Measurements from ENCODE around the gene ZNF575.

The ZNF575 gene

GRCh38 chr19:43532962-43533545 is at the start of gene ZNF575:
TSS of gene ZNF575 (plus strand) at chr19:43533188. CDS start at chr19:43534423, 1,235 bp downstream.
- DNase-seq (ENCODE audit: low spot score), result peak; percentile 84

DNA sequence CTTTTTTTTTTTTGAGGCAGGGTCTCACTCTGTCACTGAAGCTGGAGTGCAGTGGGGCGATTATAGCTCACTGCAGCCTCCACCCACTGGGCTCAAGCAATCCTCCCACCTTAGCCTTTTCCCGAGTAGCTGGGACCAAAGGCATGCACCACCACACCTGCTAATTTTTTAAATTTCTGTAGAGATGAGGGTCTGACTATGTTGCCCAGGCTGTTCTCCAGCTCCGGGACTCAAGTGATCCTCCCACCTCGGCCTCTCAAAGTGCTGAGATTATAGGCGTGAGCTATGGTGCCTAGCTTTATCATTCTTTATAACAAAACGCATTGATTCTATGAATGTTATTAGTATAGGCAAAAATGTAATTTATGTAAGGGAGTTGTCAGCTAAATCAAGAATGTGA is 49.7 kb upstream of the ZNF575 start:
- no peak for DNase-seq (ENCODE audit: low spot score)

- DNase-seq (ENCODE audit: low spot score), result no peak
Observed at GRCh38 chr19:43485951-43486350, 47.0 kb upstream of the ZNF575 start.

DNA sequence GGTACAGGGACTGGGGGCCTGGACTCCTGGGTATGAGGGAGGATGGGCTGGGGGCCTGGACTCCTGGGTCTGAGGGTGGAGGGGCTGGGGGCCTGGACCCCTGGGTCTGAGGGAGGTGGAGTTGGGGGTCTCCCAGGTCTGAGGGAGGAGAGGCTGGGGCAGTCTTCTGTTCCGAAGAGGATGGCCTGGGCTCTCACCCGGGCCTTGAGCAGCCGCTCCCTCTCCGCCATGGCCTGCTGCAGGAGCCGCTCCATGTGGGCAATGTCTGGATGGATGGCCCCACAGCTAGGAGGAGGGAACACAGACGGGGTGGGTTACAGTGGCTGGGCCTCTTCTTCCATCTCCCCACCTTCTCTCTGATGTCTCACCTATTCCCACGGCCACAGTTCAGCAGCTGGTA is 46.6 kb upstream of the ZNF575 start:
- no peak for DNase-seq (ENCODE audit: low spot score)

GRCh38 chr19:43488179-43488578 is 44.8 kb upstream of the ZNF575 start:
- no peak for DNase-seq (ENCODE audit: low spot score)

GRCh38 chr19:43489310-43489709 is 43.7 kb upstream of the ZNF575 start:
- no peak for DNase-seq (ENCODE audit: low spot score)

DNA sequence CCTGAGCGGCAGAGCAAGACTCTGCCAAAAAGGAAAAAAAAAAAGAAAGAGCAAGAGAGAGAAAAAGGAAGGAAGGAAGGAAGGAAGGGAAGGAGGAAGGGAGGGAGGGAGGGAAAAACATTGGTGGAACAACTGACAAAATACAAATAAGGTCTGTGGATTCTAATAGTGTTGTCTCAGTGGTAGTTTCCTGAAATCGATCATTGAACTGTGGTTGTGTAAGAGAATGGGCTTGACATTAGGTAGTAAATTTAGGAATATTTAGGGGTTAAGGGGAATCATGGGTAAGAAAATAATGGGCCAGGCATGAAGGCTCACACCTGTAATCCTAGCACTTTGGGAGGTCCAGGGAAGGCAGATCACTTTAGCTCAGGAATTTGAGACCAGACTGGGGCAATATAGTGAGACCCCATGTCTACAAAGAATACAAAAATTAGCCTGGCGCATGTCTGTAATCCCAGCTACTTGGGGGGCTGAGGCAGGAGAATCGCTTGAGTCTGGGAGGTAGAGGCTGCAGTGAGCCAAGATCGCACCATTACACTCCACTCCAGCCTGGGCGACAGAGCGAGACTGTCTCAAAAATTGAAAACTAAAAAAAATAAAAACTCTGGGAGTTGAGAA is 42.9 kb upstream of the ZNF575 start:
- no peak for DNase-seq (ENCODE audit: low spot score)

DNA sequence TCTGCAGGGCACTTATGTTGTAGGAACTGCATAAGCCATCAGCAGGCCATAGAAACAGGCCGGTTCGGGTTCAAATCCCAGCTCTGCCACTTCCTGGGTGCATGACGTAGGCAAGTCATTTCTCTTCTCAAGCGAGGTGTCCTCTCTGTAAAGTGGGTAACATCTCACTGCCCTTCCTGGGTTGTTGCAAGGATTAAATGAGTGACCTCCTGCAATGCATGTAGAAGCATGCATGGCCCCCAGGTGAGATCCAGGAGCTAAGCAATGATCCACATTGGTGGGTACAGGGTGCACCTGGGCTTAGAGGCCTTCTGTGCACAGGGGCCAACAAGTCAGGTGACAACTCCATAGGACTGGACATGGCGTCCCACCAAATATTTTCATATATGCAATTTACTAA is 42.2 kb upstream of the ZNF575 start:
- DNase-seq (ENCODE audit: low spot score), result no peak

DNA sequence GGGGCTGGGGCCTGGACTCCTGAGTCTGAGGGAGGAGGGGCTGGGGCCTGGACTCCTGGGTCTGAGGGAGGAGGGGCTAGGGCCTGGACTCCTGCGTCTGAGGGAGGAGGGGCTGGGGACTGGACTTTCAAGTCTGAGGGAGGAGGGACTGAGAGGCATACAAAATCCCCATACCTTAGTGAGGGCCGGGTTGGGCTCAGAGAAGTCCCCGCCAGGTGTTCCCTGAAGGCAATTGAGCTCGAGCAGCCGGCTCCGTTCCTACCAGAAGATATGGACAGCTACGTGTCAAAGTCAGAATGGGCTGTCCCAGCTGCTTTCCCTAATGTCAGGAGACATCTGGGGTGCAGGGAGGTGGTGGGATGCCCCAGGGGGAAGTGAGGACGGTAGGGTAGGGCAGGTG is 37.9 kb upstream of the ZNF575 start:
- DNase-seq (ENCODE audit: low spot score), result no peak

GRCh38 chr19:43496960-43497359 is 36.0 kb upstream of the ZNF575 start:
- no peak for DNase-seq (ENCODE audit: low spot score)

DNA sequence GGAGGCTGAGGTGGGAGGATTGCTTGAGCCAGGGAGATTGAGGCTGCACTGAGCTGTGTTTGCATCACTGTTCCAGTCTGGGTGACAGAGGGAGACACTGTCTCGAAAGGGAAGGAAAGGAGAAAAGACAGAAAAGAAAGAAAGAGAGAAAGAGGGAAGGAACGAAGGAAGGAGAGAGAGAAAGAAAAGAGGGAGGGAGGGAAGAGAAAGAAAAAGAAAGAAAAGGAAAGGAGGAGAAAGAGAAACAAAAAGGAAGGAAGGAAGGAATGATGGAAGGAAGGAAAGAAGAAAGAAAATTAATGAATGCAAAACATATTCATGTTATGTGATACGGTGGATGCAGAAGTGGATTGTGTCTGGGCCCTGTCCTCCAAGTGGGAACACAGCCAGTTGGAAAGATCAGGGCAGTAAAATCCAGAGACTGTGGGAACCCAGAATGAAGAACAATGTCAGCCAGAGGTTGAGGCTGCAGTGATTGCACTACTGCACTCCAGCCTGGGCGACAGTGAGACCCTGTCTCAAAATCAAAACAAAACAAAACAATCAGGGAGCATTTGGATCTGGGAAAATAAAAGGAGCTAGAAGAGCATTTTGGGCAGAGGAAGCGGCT is 34.6 kb upstream of the ZNF575 start:
- DNase-seq (ENCODE audit: low spot score), result no peak

GRCh38 chr19:43499042-43499441 is 33.9 kb upstream of the ZNF575 start:
- no peak for DNase-seq (ENCODE audit: low spot score)

- DNase-seq (ENCODE audit: low spot score), result no peak
Observed at GRCh38 chr19:43501661-43502418, 31.1 kb upstream of the ZNF575 start.

DNA sequence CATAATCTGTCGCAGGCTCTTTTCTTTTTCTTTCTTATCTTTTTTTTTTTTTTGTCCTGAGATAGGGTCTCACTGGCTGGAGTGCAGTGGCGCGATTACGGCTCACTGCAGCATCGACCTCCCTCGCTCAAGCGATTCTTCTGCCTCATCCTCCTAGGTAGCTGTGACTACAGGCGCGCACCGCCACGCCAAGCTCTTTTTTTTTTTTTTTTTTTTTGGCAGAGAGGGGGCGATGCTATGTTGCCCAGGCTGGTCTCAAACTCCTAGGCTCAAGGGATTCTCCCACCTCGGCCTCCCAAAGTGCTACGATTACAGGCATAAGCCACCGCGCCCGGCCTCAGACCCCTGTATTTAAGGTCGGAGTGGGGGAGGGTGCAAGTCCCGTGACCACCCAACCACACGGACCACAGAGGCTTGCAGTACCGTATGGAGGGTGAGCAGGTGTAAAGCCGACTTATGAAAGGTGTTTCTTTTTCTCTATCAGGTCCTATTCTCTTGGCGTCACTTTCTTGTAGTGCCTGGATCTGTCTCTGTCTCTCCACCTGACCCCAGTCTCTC is 30.5 kb upstream of the ZNF575 start:
- no peak for DNase-seq (ENCODE audit: low spot score)

DNA sequence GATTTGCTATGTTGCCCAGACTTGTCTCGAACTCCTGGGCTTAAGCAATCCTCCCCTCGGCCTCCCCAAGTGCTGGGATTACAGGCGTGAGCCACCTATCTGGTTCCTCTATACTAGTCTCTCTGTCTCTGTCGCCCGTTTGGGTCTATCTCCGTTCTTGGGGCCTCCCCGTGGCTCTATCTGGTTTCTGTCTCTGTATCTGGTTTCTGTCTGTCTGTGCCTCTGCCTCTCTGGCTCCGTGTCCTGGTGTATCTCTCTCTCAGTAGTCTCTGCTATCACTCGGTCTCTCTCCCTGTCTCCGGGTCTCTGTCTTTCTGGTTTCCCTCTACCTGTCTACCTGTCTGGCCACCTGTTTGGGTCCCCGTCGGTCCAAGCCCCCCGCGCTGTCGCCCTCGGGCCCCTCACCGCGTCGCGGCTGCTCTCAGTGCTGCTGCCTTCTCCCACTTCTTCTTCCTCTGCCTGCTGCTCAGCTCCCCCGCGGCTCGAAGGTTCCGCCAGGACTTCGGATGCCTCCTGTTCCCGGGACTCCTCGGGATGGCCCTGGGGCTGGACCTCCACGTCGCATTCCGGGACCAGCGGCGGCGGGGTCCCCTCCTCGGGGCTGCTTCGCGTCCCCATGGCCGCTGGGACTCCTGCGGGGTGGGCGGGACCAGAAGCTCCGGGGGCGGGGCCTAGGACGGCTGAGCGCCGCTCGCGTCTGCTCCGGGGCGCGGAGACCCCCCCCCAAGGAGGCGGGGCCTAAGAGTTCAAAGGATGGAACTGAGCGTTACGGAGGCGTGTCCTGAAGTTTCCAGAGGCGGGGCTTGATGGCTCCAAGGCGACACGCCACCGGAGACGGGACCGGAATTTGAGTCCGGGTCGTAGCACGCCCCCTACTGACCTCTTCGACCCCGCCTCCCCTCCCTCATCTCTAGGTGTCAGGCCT is 29.2 kb upstream of the ZNF575 start:
- DNase-seq (ENCODE audit: low spot score), result peak; percentile 98

DNA sequence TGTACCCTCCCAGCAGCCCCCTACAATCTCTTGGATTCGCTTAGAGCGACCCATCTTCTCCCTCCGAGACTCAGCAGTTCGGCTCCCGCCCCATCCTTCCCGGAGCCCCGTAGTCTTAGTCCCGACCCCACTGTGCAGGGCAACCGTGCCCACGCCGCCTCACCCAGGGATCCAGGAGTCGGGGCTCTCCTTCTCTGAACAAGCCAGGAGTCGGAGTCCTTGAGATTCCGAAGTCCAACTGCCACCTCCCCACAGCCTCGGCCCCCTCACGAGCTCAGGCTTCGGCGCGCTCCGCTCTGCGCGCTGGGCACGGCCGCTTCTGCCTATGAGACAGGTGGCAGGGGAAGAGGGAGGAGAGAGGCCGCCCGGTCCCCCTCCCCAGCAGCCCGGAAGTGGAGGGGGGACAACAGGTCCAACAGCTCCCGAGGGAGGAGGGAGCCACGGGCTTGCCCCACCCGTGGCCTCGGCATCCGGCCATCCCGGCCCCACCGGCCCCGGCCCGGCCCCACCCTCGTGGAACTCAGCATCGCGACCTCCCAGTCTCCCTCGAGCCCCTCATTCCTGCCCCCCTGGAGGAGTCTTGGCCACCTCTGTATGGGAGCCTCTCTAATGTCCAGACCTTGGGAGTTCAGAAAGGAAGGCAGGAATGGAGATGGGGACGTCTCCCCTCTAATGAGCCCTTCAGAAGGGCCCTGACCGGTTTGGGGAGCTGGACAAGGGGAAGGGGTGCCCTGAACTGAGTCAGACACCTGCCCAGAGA is 28.4 kb upstream of the ZNF575 start, which contains the start of gene PHLDB3:
Gene PHLDB3 (minus strand): TSS at position 321 of the 760 bp plus-strand sequence. CDS start 628 bp downstream, outside the sequence.
- peak; percentile 44 for DNase-seq (ENCODE audit: low spot score)

DNA sequence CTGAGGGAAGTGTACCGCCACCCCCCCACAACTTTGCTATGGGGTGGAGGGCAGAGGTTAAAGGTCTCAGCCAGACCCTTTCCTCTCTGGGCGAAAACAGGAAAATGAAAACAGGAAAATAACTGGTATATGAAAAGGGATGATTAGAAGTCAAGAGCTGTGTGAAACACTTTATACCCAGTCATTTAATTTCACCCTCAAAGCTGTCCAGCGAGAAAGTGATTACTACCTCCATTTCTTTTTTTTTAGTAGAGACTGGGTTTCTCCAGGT is 27.9 kb upstream of the ZNF575 start:
- DNase-seq (ENCODE audit: low spot score), result no peak

DNA sequence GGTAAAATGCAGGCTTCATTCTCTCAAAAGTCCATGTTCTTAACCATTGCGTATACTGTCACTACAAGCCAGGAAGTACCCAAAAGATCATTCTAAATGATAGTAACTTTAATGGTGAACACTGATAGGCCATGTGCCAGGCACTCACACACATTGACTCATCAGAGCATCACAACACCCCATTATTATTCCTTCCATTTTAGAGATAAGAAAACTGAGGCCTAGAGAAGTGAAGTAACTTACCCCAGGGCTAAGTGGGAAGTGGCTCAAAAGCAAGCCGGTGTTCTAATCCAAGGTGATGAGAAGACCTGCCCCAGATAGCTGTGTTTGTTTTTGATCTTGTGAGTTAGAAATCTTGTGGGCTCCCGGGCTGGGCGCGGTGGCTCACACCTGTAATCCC is 27.0 kb upstream of the ZNF575 start:
- DNase-seq (ENCODE audit: low spot score), result peak; percentile 14

GRCh38 chr19:43506629-43507028 is 26.4 kb upstream of the ZNF575 start:
- no peak for DNase-seq (ENCODE audit: low spot score)

DNA sequence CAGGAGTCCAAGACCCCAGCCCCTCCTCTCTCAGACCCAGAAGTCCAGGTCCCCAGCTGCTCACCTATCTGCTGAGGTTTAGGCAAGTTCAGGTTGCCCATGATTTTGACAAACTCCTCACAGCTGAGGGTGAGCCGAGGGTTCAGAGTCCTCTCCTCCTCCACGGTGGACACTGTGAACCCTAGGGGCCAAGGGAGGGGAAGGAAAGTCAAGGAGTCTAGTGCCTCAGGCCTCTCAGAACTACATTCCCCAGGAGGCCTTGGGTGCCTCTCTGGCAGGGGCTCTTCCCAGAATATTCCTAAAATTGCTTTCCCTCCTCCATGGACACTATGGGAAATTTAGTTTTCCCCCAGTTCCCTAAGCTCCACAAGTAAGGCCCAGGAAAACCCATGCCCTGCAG is 25.1 kb upstream of the ZNF575 start:
- DNase-seq (ENCODE audit: low spot score), result no peak

DNA sequence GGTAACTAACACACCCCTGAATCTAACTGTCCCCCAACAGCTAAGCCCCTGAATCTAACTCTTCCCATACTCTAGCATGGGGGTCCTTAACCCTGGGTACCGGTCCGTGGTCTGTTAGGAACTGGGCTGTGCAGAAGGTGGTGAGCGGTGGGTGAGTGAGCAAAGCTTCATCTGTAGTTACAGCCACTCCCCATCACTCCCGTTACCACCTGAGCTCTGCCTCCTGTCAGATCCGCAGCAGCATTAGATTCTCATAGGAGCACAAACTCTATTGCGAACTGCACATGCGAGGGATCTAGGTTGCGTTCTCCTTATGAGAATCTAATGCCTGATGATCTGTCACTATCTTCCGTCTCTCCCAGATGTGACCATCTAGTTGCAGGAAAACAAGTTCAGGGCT is 22.3 kb upstream of the ZNF575 start:
- DNase-seq (ENCODE audit: low spot score), result no peak

All from CD4-positive, alpha-beta T cell treated with Interleukin-15 for 4 hours (primary cell).